Thymus (tissue), 11 donors: Measurements from ENCODE around the gene TAF4B. TPM values are rescaled to one million over a fixed set of nuclear protein-coding genes. Genes with fewer than 3 reads are reported as not detected.

Experiments
- DNase-seq, 9 donors: peaks; one replicate each; pipeline ENCODE4 v3.0.0-alpha.2; 2013; ENCODE audit warnings: low spot score in 9 of 9, low read depth in 6 of 9, missing footprints in 1 of 9
- H3K27ac ChIP-seq, 2 donors: one replicate each; pipeline ENCODE4 v1.5.1; 2013; ENCODE audit warnings: control low read depth in 1 of 2, low read depth in 1 of 2, low read length in 1 of 2, mild to moderate bottlenecking in 1 of 2, moderate library complexity in 1 of 2
- H3K27me3 ChIP-seq, 2 donors: one replicate each; pipeline ENCODE4 v1.5.1; 2013; ENCODE audit warnings: low read length in 1 of 2; ENCODE audit not compliant: control insufficient read depth in 2 of 2, insufficient read depth in 1 of 2
- H3K36me3 ChIP-seq, 2 donors: one replicate each; pipeline ENCODE4 v1.5.1; 2013; ENCODE audit warnings: low read length in 1 of 2, mild to moderate bottlenecking in 1 of 2, moderate library complexity in 1 of 2; ENCODE audit not compliant: control insufficient read depth in 2 of 2, insufficient read depth in 2 of 2
- H3K4me1 ChIP-seq, 2 donors: one replicate each; pipeline ENCODE4 v1.5.1; 2013; ENCODE audit warnings: low read length in 2 of 2; ENCODE audit not compliant: control insufficient read depth in 2 of 2, insufficient read depth in 2 of 2
- H3K4me3 ChIP-seq, 2 donors: one replicate each; pipeline ENCODE4 v1.5.1; 2013; ENCODE audit warnings: low read length in 2 of 2, control low read depth in 1 of 2, mild to moderate bottlenecking in 1 of 2
- H3K9me3 ChIP-seq, 2 donors: one replicate each; pipeline ENCODE4 v1.5.1; 2013; ENCODE audit warnings: low read length in 1 of 2, mild to moderate bottlenecking in 1 of 2; ENCODE audit not compliant: control insufficient read depth in 2 of 2, insufficient read depth in 1 of 2
- WGBS: extraction: QIAGEN DNeasy Blood & Tissue Kit; methylation state at CpG from one replicate; pipeline ENCODE4 v1.1.7; 2013; 5-methylcytosine and 5-hydroxymethylcytosine counted together
- polyA plus RNA-seq: library from polyadenylated mRNA; stranded (reverse); fragments of 200-250 nt; gene quantifications from one replicate; pipeline ENCODE4 v1.2.3, GENCODE V29; 2013
- total RNA-seq: library from RNA; stranded (reverse); fragments of 120-200 nt; gene quantifications from one replicate; pipeline ENCODE4 v1.2.4, GENCODE V29; 2013
- donor health status: healthy.

Gene TAF4B
- total and polyA plus RNA-seq, 2 donors, result 6.8 to 7.5 TPM

DNA sequence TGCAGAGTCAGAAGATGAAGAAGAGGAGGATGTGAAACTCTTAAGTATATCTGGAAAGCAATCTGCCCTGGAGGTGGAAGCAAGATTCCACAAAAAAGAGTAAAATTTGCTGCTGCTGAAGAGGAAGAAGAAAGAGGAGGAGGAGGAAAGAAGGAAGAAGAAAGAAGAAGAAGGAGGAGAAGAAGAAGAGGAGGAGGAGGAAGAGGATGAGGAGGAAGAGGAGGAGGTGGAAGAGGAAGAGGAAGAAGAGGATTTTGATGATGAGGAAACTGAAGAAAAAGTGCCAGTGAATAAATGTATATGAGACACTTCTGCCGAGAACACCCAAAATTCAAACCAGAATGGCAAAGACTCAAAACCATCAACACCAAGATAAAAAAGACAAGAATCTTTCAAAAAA is 20.9 kb upstream of the TAF4B start:
- WGBS, result 98% methylated on average over 1 of the region's 1 CpG
- no peaks in the 10 kb centered on the region for H3K27me3 ChIP-seq
- H3K27ac ChIP-seq, result no peak overlapping the region
- no peak overlapping the region for H3K4me3 ChIP-seq
- no peaks in the 10 kb centered on the region for H3K9me3 ChIP-seq
- no peaks in the 10 kb centered on the region for H3K4me1 ChIP-seq
- DNase-seq, result no peak
- no peaks in the 10 kb centered on the region for H3K36me3 ChIP-seq

GRCh38 chr18:26206488-26206887 is 19.8 kb upstream of the TAF4B start:
- no peak for DNase-seq
- H3K4me3 ChIP-seq, result no peak overlapping the region
- H3K27me3 ChIP-seq, result no peaks in the 10 kb centered on the region
- H3K36me3 ChIP-seq, result no peaks in the 10 kb centered on the region
- H3K4me1 ChIP-seq, result no peaks in the 10 kb centered on the region
- WGBS, result 96% methylated on average over 2 of the region's 2 CpGs
- no peak overlapping the region for H3K27ac ChIP-seq
- no peaks in the 10 kb centered on the region for H3K9me3 ChIP-seq

- Histone ChIP-seq H3K4me1 (no peaks in the 10 kb centered on the region), H3K4me3 (no peak overlapping the region), H3K27ac (no peak overlapping the region), H3K36me3 (no peaks in the 10 kb centered on the region), H3K9me3 (no peaks in the 10 kb centered on the region), H3K27me3 (no peaks in the 10 kb centered on the region)
- no peak for DNase-seq
- 94% methylated on average over 3 of the region's 3 CpGs for WGBS
These were observed 18.3 kb upstream of the TAF4B start for GRCh38 chr18:26207937-26208336.

DNA sequence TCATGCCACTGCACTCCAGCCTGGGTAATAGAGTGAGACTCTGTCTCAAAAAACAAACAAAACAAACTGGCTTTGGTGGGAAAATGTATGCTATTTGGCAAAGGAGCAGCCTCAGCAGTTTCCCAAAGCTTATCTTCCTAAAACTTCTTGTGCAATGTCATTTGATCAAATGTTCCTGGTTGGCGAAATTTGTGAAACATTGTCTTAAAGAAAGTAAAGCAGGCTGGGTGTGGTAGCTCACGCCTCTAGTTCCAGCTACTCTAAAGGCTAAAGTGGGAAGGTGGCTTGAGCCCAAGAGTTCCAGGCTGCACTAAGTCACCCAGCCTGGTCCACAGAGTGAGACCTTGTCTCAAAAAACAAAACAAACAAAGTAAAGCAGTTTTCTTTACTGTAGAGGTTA is 17.3 kb upstream of the TAF4B start:
- H3K27ac ChIP-seq, result no peak overlapping the region
- WGBS, result 96% methylated on average over 2 of the region's 2 CpGs

DNA sequence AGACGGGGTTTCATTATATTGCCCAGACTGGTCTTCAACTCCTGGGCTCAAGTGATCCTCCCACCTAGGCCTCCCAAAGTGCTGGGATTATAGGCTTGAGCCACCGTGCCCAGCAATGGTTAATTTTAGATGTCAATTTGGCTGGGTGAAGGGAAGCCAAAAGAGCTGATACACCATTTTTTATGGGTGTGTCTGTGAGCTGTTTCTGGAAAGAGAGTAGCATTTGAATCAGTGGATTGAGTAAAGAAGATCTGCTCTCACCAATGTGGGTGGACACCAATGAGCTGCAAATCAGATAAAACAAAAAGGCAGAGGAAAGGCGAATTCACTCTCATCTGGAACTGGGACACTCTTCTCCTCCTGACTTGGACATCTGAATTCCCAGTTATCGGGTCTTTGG is 16.1 kb upstream of the TAF4B start:
- Histone ChIP-seq H3K9me3 (no peaks in the 10 kb centered on the region), H3K4me1 (peaks cover 8% of the 10 kb centered on the region in 2 donors), H3K27me3 (no peaks in the 10 kb centered on the region), H3K27ac (no peak overlapping the region), H3K4me3 (no peak overlapping the region), H3K36me3 (no peaks in the 10 kb centered on the region)
- no peak for DNase-seq
- WGBS, result 96% methylated on average over 4 of the region's 4 CpGs

More for the DNA sequence above, 17.3 kb upstream of the TAF4B start:
- Histone ChIP-seq H3K27me3 (no peaks in the 10 kb centered on the region), H3K36me3 (no peaks in the 10 kb centered on the region), H3K4me1 (no peaks in the 10 kb centered on the region), H3K4me3 (no peak overlapping the region), H3K9me3 (no peaks in the 10 kb centered on the region)
- no peak for DNase-seq

DNA sequence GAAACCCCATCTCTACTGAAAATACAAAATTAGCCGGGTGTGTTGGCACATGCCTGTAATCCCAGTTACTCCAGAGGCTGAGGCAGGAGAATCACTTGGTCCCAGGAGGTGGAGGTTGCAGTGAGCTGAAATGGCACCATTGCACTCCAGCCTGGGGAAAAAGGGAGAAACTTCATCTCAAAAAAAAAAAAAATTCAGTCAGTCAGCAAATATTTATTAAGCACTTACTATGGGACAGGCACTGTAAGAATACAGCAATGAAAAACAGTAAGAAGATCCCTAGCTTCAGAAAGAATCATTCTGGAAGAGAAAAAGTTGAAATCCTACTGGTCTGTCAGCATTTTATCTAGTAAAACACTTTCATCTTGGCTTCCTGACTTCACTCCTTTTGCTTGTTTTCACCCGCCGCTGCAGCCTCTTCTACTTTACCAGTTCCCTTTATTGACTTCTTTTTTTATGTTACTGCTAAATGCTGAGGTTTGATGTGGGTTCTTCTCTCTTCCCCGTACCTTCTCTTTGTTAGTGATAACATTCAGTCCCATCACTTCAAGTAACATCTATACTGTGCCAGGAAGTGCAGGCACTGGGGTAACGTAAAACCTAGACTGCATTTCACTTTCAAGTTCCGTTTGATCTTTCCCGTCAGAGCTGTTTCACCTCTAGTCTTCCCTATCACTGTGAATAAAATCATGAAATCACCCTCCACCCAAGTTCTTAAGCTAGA is 10.8 kb upstream of the TAF4B start:
- Histone ChIP-seq H3K9me3 (no peaks in the 10 kb centered on the region), H3K27ac (peak overlapping the region; percentile 57 to 60), H3K27me3 (no peaks in the 10 kb centered on the region), H3K4me3 (no peak overlapping the region), H3K4me1 (peaks cover 16 to 23% of the 10 kb centered on the region in 2 donors), H3K36me3 (no peaks in the 10 kb centered on the region)
- 16% methylated on average over 7 of the region's 7 CpGs for WGBS
- peak; percentile 56 to 94 (median 81) for DNase-seq

- WGBS, result 96% methylated on average over 7 of the region's 7 CpGs
- Histone ChIP-seq H3K27me3 (peaks cover 0 to 8% of the 10 kb centered on the region in 2 donors), H3K36me3 (no peaks in the 10 kb centered on the region), H3K9me3 (no peaks in the 10 kb centered on the region), H3K4me1 (peaks cover 8 to 11% of the 10 kb centered on the region in 2 donors), H3K4me3 (no peak overlapping the region), H3K27ac (no peak overlapping the region)
- no peak for DNase-seq
These were observed 1.1 kb upstream of the TAF4B start for GRCh38 chr18:26225022-26225693.

GRCh38 chr18:26225915-26226228 is 373 bp upstream of the TAF4B start:
- H3K27ac ChIP-seq, result peak overlapping the region in 1 of 2 donors; percentile 18
- H3K4me3 ChIP-seq, result peak overlapping the region; percentile 67 to 85
- no peaks in the 10 kb centered on the region for H3K9me3 ChIP-seq
- WGBS, result 18% methylated on average over 8 of the region's 8 CpGs
- peaks cover 0 to 8% of the 10 kb centered on the region in 2 donors for H3K27me3 ChIP-seq
- no peaks in the 10 kb centered on the region for H3K36me3 ChIP-seq
- H3K4me1 ChIP-seq, result peaks cover 8 to 11% of the 10 kb centered on the region in 2 donors
- peak in 1 of 9 donors; percentile 17 for DNase-seq

DNA sequence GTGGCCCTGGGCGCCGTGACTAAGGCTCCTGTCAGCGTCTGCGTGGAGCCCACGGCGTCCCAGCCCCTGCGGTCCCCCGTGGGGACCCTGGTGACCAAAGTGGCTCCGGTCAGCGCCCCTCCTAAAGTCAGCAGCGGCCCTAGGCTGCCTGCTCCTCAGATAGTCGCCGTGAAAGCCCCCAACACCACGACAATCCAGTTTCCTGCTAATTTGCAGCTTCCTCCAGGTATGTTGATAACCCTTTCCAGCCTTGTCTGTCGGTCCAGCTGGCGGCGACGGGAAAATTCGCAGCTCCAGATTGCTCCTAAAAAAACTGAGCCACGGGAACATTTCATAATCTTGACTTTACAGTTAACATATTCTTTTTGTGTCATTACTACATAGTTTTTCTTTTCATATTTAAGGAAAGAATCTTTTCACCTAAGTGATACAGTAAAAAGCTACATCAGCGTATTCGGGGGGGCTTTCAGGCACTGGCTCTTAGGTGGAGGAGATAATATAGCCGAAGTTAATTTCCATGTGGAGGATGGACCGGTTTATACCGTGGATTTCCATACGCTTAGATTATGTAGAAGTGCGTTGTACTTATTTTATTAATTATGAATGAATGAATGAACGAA is 916 bp downstream of the TAF4B start:
- H3K4me3 ChIP-seq, result peak overlapping the region; percentile 67 to 85
- 15% methylated on average over 28 of the region's 28 CpGs for WGBS
- DNase-seq, result peak in 1 of 9 donors; percentile 19
- no peak overlapping the region for H3K27ac ChIP-seq
- H3K9me3 ChIP-seq, result no peaks in the 10 kb centered on the region
- H3K4me1 ChIP-seq, result peaks cover 8 to 11% of the 10 kb centered on the region in 2 donors
- H3K27me3 ChIP-seq, result peaks cover 0 to 8% of the 10 kb centered on the region in 2 donors
- no peaks in the 10 kb centered on the region for H3K36me3 ChIP-seq
